Measurements from ENCODE around the gene DCC. TPM values are rescaled to one million over a fixed set of nuclear protein-coding genes. Genes with fewer than 3 reads are reported as not detected.

The DCC gene
- total RNA-seq, 1 experiment from 2014 or later = not detected

GRCh38 chr18:52352920-52353319 is 12.9 kb downstream of the DCC start:
- Histone ChIP-seq H3K79me2 (ENCODE audit: insufficient read depth, low read length) (no peaks in the 10 kb centered on the region), H2AFZ (ENCODE audit: low read depth, low read length, poor library complexity, severe bottlenecking) (no peak overlapping the region), H3K36me3 (ENCODE audit: control insufficient read depth in 1 of 2, insufficient read depth in 2 of 2, low read length in 2 of 2) (no peaks in the 10 kb centered on the region), H3K4me3 (replicated peaks in 1 of 2; ENCODE audit: low read depth in 1 of 2, low read length in 2 of 2) (no peak overlapping the region), H3K9me2 (ENCODE audit: insufficient read depth) (no peaks in the 10 kb centered on the region), H3K27me3 (ENCODE audit: insufficient read depth, low read length) (no peaks in the 10 kb centered on the region), H3K4me1 (ENCODE audit: control insufficient read depth in 1 of 2, insufficient read depth in 2 of 2, low read length in 2 of 2) (no peaks in the 10 kb centered on the region), H4K20me1 (ENCODE audit: insufficient read depth) (no peaks in the 10 kb centered on the region), H3K9ac (ENCODE audit: low read length) (no peak overlapping the region), H3K27ac (ENCODE audit: low read depth, low read length) (no peak overlapping the region), H3K9me3 (ENCODE audit: control insufficient read depth in 1 of 2, insufficient read depth in 1 of 2, low read depth in 1 of 2, low read length in 2 of 2) (peaks cover 3 to 13% of the 10 kb centered on the region in 2 experiments; a peak in 2 of 4 replicates), H3K4me2 (ENCODE audit: low read length) (no peak overlapping the region)
- intact Hi-C loops (cut with micrococcal nuclease) = no loop called here
- ChIA-PET CTCF (no interaction called here), POLR2A (no interaction called here), RAD21 (ENCODE audit: low non-redundant PET in 1 of 2, low total read pairs in 2 of 2, uncharacterized antibody in 2 of 2, unreplicated experiment in 2 of 2) (no interaction called here)
- BruUV-seq (replicated peaks) = no TSS peak
- ATAC-seq (no peak), DNase-seq (ENCODE audit: low read depth, low spot score) (no peak)
- TF ChIP-seq POLR2A (IDR thresholded peaks at IDR 0.05; ENCODE audit: borderline replicate concordance, extremely low read depth, insufficient read depth, insufficient read length) (no peak), EGR1 (IDR thresholded peaks at IDR 0.05; ENCODE audit: low read depth) (no peak), EZH2phosphoT487 (IDR thresholded peaks at IDR 0.05; ENCODE audit: borderline replicate concordance) (no peak), JUND (IDR thresholded peaks at IDR 0.05) (no peak), ZNF274 (IDR thresholded peaks at IDR 0.05; ENCODE audit: low read depth, low read length) (no peak), FOSL1 (IDR thresholded peaks at IDR 0.05; ENCODE audit: low read depth) (no peak), RAD21 (IDR thresholded peaks at IDR 0.05; ENCODE audit: low read depth) (no peak), ELF1 (IDR thresholded peaks at IDR 0.05; ENCODE audit: borderline replicate concordance, low read depth) (no peak)
- TF ChIP-seq, protein P1, sequence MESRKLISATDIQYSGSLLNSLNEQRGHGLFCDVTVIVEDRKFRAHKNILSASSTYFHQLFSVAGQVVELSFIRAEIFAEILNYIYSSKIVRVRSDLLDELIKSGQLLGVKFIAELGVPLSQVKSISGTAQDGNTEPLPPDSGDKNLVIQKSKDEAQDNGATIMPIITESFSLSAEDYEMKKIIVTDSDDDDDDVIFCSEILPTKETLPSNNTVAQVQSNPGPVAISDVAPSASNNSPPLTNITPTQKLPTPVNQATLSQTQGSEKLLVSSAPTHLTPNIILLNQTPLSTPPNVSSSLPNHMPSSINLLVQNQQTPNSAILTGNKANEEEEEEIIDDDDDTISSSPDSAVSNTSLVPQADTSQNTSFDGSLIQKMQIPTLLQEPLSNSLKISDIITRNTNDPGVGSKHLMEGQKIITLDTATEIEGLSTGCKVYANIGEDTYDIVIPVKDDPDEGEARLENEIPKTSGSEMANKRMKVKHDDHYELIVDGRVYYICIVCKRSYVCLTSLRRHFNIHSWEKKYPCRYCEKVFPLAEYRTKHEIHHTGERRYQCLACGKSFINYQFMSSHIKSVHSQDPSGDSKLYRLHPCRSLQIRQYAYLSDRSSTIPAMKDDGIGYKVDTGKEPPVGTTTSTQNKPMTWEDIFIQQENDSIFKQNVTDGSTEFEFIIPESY (IDR thresholded peaks at IDR 0.05; ENCODE audit: extremely low read depth, insufficient replicate concordance, low read length) = no peak

- no peaks in the 10 kb centered on the region for H3K9me2 ChIP-seq (ENCODE audit: insufficient read depth)
- H3K36me3 ChIP-seq (ENCODE audit: control insufficient read depth in 1 of 2, insufficient read depth in 2 of 2, low read length in 2 of 2) = no peaks in the 10 kb centered on the region
- H4K20me1 ChIP-seq (ENCODE audit: insufficient read depth) = no peaks in the 10 kb centered on the region
- no peaks in the 10 kb centered on the region for H3K27me3 ChIP-seq (ENCODE audit: insufficient read depth, low read length)
- no peaks in the 10 kb centered on the region for H3K4me1 ChIP-seq (ENCODE audit: control insufficient read depth in 1 of 2, insufficient read depth in 2 of 2, low read length in 2 of 2)
- H3K9ac ChIP-seq (ENCODE audit: low read length) = no peak overlapping the region
- TF ChIP-seq CBX3 (IDR thresholded peaks at IDR 0.05; ENCODE audit: low read depth) (no peak), POLR2AphosphoS5 (IDR thresholded peaks at IDR 0.05; ENCODE audit: low read depth, low read length) (no peak), SP1 (IDR thresholded peaks at IDR 0.05; ENCODE audit: low read depth) (no peak), RAD21 (IDR thresholded peaks at IDR 0.05; ENCODE audit: low read depth) (no peak), EZH2phosphoT487 (IDR thresholded peaks at IDR 0.05; ENCODE audit: borderline replicate concordance) (no peak), FOSL1 (IDR thresholded peaks at IDR 0.05; ENCODE audit: low read depth) (no peak), EZH2 (IDR thresholded peaks at IDR 0.05) (no peak), CTCF (IDR thresholded peaks at IDR 0.05 in 2 of 3, conservative IDR thresholded peaks at IDR 0.05 in 1 of 3; ENCODE audit: borderline replicate concordance in 1 of 3, insufficient read depth in 1 of 3, low read depth in 2 of 3, low read length in 2 of 3) (no peak), JUND (IDR thresholded peaks at IDR 0.05) (no peak)
- TF ChIP-seq, protein P1 (IDR thresholded peaks at IDR 0.05; ENCODE audit: extremely low read depth, insufficient replicate concordance, low read length) = no peak
- peaks cover 3 to 13% of the 10 kb centered on the region in 2 experiments; a peak in 2 of 4 replicates for H3K9me3 ChIP-seq (ENCODE audit: control insufficient read depth in 1 of 2, insufficient read depth in 1 of 2, low read depth in 1 of 2, low read length in 2 of 2)
- H3K4me3 ChIP-seq (replicated peaks in 1 of 2; ENCODE audit: low read depth in 1 of 2, low read length in 2 of 2) = no peak overlapping the region
- ATAC-seq = no peak
- H3K4me2 ChIP-seq (ENCODE audit: low read length) = no peak overlapping the region
- RAD21 ChIA-PET (ENCODE audit: low non-redundant PET in 1 of 2, low total read pairs in 2 of 2, uncharacterized antibody in 2 of 2, unreplicated experiment in 2 of 2) = no interaction called here
- H3K27ac ChIP-seq (ENCODE audit: low read depth, low read length) = no peak overlapping the region
- POLR2A ChIA-PET = no interaction called here
- intact Hi-C loops (cut with micrococcal nuclease) = no loop called here
- CTCF ChIA-PET = no interaction called here
- no peak for DNase-seq (ENCODE audit: low read depth, low spot score)
- no peak overlapping the region for H2AFZ ChIP-seq (ENCODE audit: low read depth, low read length, poor library complexity, severe bottlenecking)
- no peaks in the 10 kb centered on the region for H3K79me2 ChIP-seq (ENCODE audit: insufficient read depth, low read length)
- BruUV-seq (replicated peaks) = no TSS peak
Measured at GRCh38 chr18:52353589-52353988, 13.6 kb downstream of the DCC start.

All from HCT116 (cell line).